K562 (cell line): ENCODE measurements around the gene PCDHB16. TPM values are rescaled to one million over a fixed set of nuclear protein-coding genes. Genes with fewer than 3 reads are reported as not detected.

Experiments
- polyA plus RNA-seq, 8 experiments: library from polyadenylated mRNA; depleted of rRNA in 4 of 8; stranded (reverse) in 5 of 8; unstranded in 3 of 8; fragments of >200 nt; fragmentation: Nextera tagmentation in 2 of 8; fragmentation: Illumina TruSeq in 1 of 8; extraction: Ambion mirVana in 2 of 8; extraction: Trizol in 1 of 8; gene quantifications; 2 replicates each; pipeline versions ENCODE4 v1.2.1 to v1.2.3, GENCODE V29; 2011 to 2014; ENCODE audit warnings: inconsistent platforms in 1 of 8, missing spikeins in 1 of 8
- total RNA-seq, 7 experiments: library from RNA; depleted of rRNA in 6 of 7; stranded (reverse); fragments of >200 nt in 6 of 7; fragmentation: Illumina TruSeq in 2 of 7; extraction: Trizol in 2 of 7; gene quantifications; 2 replicates each; pipeline versions ENCODE4 v1.2.1 to v1.2.3, GENCODE V29; 2011 to 2021; ENCODE audit warnings: low replicate concordance in 1 of 7

PCDHB16 gene
- total and polyA plus RNA-seq, 9 of the 15 experiments (the other 6 are each of a cell fraction or from before 2014, with no cell fraction given) = not detected

Other genes with a start within 250 kb of the PCDHB16 start
Only the 7 nearest of the 37 such genes appear.
- gene PCDHB7, start 9.7 kb upstream of the PCDHB16 start, total RNA-seq (2014; rRNA removed) = not detected in 2 replicates
- gene PCDHB7, start 9.7 kb upstream of the PCDHB16 start, total RNA-seq (2014; rRNA removed; fragmentation: Illumina TruSeq; extraction: Trizol) = not detected in 2 replicates
- not detected in 2 replicates for gene PCDHB7, start 9.7 kb upstream of the PCDHB16 start, total RNA-seq (2015; rRNA removed; fragmentation: Illumina TruSeq; extraction: Trizol)
- gene PCDHB7, start 9.7 kb upstream of the PCDHB16 start, total RNA-seq (2021) = not detected in 2 replicates
- not detected in 2 replicates for gene PCDHB7, start 9.7 kb upstream of the PCDHB16 start, polyA plus RNA-seq (2011; rRNA removed)
- not detected in 2 replicates for gene PCDHB7, start 9.7 kb upstream of the PCDHB16 start, polyA plus RNA-seq (2014; fragmentation: Illumina TruSeq; extraction: Trizol)
- gene PCDHB7, start 9.7 kb upstream of the PCDHB16 start, polyA plus RNA-seq (2014; fragmentation: Nextera tagmentation; extraction: Ambion mirVana) = not detected
- not detected in 2 replicates for gene PCDHB7, start 9.7 kb upstream of the PCDHB16 start, polyA plus RNA-seq (2014; rRNA removed)
- not detected in 2 replicates for gene PCDHB8, start 4.6 kb upstream of the PCDHB16 start, total RNA-seq (2014; rRNA removed)
- gene PCDHB8, start 4.6 kb upstream of the PCDHB16 start, total RNA-seq (2014; rRNA removed; fragmentation: Illumina TruSeq; extraction: Trizol) = not detected in 2 replicates
- gene PCDHB8, start 4.6 kb upstream of the PCDHB16 start, total RNA-seq (2015; rRNA removed; fragmentation: Illumina TruSeq; extraction: Trizol) = not detected in 2 replicates
- not detected in 2 replicates for gene PCDHB8, start 4.6 kb upstream of the PCDHB16 start, total RNA-seq (2021)
- not detected in 2 replicates for gene PCDHB8, start 4.6 kb upstream of the PCDHB16 start, polyA plus RNA-seq (2011; rRNA removed)
- not detected in 2 replicates for gene PCDHB8, start 4.6 kb upstream of the PCDHB16 start, polyA plus RNA-seq (2014; fragmentation: Illumina TruSeq; extraction: Trizol)
- not detected for gene PCDHB8, start 4.6 kb upstream of the PCDHB16 start, polyA plus RNA-seq (2014; fragmentation: Nextera tagmentation; extraction: Ambion mirVana)
- not detected in 2 replicates for gene PCDHB8, start 4.6 kb upstream of the PCDHB16 start, polyA plus RNA-seq (2014; rRNA removed)
- not detected in 2 replicates for gene PCDHB9, start 4.8 kb downstream of the PCDHB16 start, total RNA-seq (2014; rRNA removed)
- gene PCDHB9, start 4.8 kb downstream of the PCDHB16 start, total RNA-seq (2014; rRNA removed; fragmentation: Illumina TruSeq; extraction: Trizol) = not detected in 2 replicates
- gene PCDHB9, start 4.8 kb downstream of the PCDHB16 start, total RNA-seq (2015; rRNA removed; fragmentation: Illumina TruSeq; extraction: Trizol) = not detected in 2 replicates
- not detected in 2 replicates for gene PCDHB9, start 4.8 kb downstream of the PCDHB16 start, total RNA-seq (2021)
- not detected in 2 replicates for gene PCDHB9, start 4.8 kb downstream of the PCDHB16 start, polyA plus RNA-seq (2011; rRNA removed)
- not detected in 2 replicates for gene PCDHB9, start 4.8 kb downstream of the PCDHB16 start, polyA plus RNA-seq (2014; fragmentation: Illumina TruSeq; extraction: Trizol)
- not detected for gene PCDHB9, start 4.8 kb downstream of the PCDHB16 start, polyA plus RNA-seq (2014; fragmentation: Nextera tagmentation; extraction: Ambion mirVana)
- gene PCDHB9, start 4.8 kb downstream of the PCDHB16 start, polyA plus RNA-seq (2014; rRNA removed) = not detected in 2 replicates
- gene PCDHB10, start 10.0 kb downstream of the PCDHB16 start, total RNA-seq (2014; rRNA removed) = not detected in 2 replicates
- not detected in 2 replicates for gene PCDHB10, start 10.0 kb downstream of the PCDHB16 start, total RNA-seq (2014; rRNA removed; fragmentation: Illumina TruSeq; extraction: Trizol)
- gene PCDHB10, start 10.0 kb downstream of the PCDHB16 start, total RNA-seq (2015; rRNA removed; fragmentation: Illumina TruSeq; extraction: Trizol) = not detected in 2 replicates
- gene PCDHB10, start 10.0 kb downstream of the PCDHB16 start, total RNA-seq (2021) = not detected in 2 replicates
- gene PCDHB10, start 10.0 kb downstream of the PCDHB16 start, polyA plus RNA-seq (2011; rRNA removed) = not detected in 2 replicates
- not detected in 2 replicates for gene PCDHB10, start 10.0 kb downstream of the PCDHB16 start, polyA plus RNA-seq (2014; fragmentation: Illumina TruSeq; extraction: Trizol)
- not detected for gene PCDHB10, start 10.0 kb downstream of the PCDHB16 start, polyA plus RNA-seq (2014; fragmentation: Nextera tagmentation; extraction: Ambion mirVana)
- not detected in 2 replicates for gene PCDHB10, start 10.0 kb downstream of the PCDHB16 start, polyA plus RNA-seq (2014; rRNA removed)
- not detected in 2 replicates for gene PCDHB11, start 17.2 kb downstream of the PCDHB16 start, total RNA-seq (2014; rRNA removed)
- gene PCDHB11, start 17.2 kb downstream of the PCDHB16 start, total RNA-seq (2014; rRNA removed; fragmentation: Illumina TruSeq; extraction: Trizol) = not detected in 2 replicates
- not detected in 2 replicates for gene PCDHB11, start 17.2 kb downstream of the PCDHB16 start, total RNA-seq (2015; rRNA removed; fragmentation: Illumina TruSeq; extraction: Trizol)
- gene PCDHB11, start 17.2 kb downstream of the PCDHB16 start, total RNA-seq (2021) = not detected in 2 replicates
- gene PCDHB11, start 17.2 kb downstream of the PCDHB16 start, polyA plus RNA-seq (2011; rRNA removed) = not detected in 2 replicates
- gene PCDHB11, start 17.2 kb downstream of the PCDHB16 start, polyA plus RNA-seq (2014; fragmentation: Illumina TruSeq; extraction: Trizol) = not detected in 2 replicates
- gene PCDHB11, start 17.2 kb downstream of the PCDHB16 start, polyA plus RNA-seq (2014; fragmentation: Nextera tagmentation; extraction: Ambion mirVana) = not detected
- not detected in 2 replicates for gene PCDHB11, start 17.2 kb downstream of the PCDHB16 start, polyA plus RNA-seq (2014; rRNA removed)
- not detected in 2 replicates for gene PCDHB12, start 26.3 kb downstream of the PCDHB16 start, total RNA-seq (2014; rRNA removed)
- not detected in 2 replicates for gene PCDHB12, start 26.3 kb downstream of the PCDHB16 start, total RNA-seq (2014; rRNA removed; fragmentation: Illumina TruSeq; extraction: Trizol)
- not detected in 2 replicates for gene PCDHB12, start 26.3 kb downstream of the PCDHB16 start, total RNA-seq (2015; rRNA removed; fragmentation: Illumina TruSeq; extraction: Trizol)
- gene PCDHB12, start 26.3 kb downstream of the PCDHB16 start, total RNA-seq (2021) = not detected in 2 replicates
- not detected in 2 replicates for gene PCDHB12, start 26.3 kb downstream of the PCDHB16 start, polyA plus RNA-seq (2011; rRNA removed)
- not detected in 2 replicates for gene PCDHB12, start 26.3 kb downstream of the PCDHB16 start, polyA plus RNA-seq (2014; fragmentation: Illumina TruSeq; extraction: Trizol)
- not detected for gene PCDHB12, start 26.3 kb downstream of the PCDHB16 start, polyA plus RNA-seq (2014; fragmentation: Nextera tagmentation; extraction: Ambion mirVana)
- gene PCDHB12, start 26.3 kb downstream of the PCDHB16 start, polyA plus RNA-seq (2014; rRNA removed) = not detected in 2 replicates
- gene PCDHB13, start 31.5 kb downstream of the PCDHB16 start, total RNA-seq (2014; rRNA removed) = not detected in 2 replicates
- not detected in 2 replicates for gene PCDHB13, start 31.5 kb downstream of the PCDHB16 start, total RNA-seq (2014; rRNA removed; fragmentation: Illumina TruSeq; extraction: Trizol)
- gene PCDHB13, start 31.5 kb downstream of the PCDHB16 start, total RNA-seq (2015; rRNA removed; fragmentation: Illumina TruSeq; extraction: Trizol) = not detected in 2 replicates
- gene PCDHB13, start 31.5 kb downstream of the PCDHB16 start, total RNA-seq (2021) = not detected in 2 replicates
- 0.01 TPM in 1 of 2 replicates, not detected in the other for gene PCDHB13, start 31.5 kb downstream of the PCDHB16 start, polyA plus RNA-seq (2011; rRNA removed)
- 0.03 TPM in 1 of 2 replicates, not detected in the other for gene PCDHB13, start 31.5 kb downstream of the PCDHB16 start, polyA plus RNA-seq (2014; fragmentation: Illumina TruSeq; extraction: Trizol)
- gene PCDHB13, start 31.5 kb downstream of the PCDHB16 start, polyA plus RNA-seq (2014; fragmentation: Nextera tagmentation; extraction: Ambion mirVana) = not detected
- gene PCDHB13, start 31.5 kb downstream of the PCDHB16 start, polyA plus RNA-seq (2014; rRNA removed) = not detected in 2 replicates